Loucy (cell line): ENCODE results near the gene TENT5A.

Experiments used
- H2AFZ ChIP-seq: fragments of 200-600 bp; sonication (generic); 2 replicates; pipeline ENCODE4 v1.6.0; 2016; ENCODE audit warnings: antibody characterized with exemption, mild to moderate bottlenecking, low read length, moderate library complexity
- H3F3A ChIP-seq: fragments of 200-600 bp; 2 replicates; pipeline ENCODE4 v1.6.0; 2016; ENCODE audit warnings: antibody characterized with exemption, low read depth, mild to moderate bottlenecking
- H3K27me3 ChIP-seq: fragments of 200-600 bp; sonication (generic); 2 replicates; pipeline ENCODE4 v1.6.1; 2014; ENCODE audit warnings: low read length, mild to moderate bottlenecking; ENCODE audit not compliant: insufficient read depth, poor library complexity, severe bottlenecking
- H3K36me3 ChIP-seq: fragments of 200-600 bp; sonication (generic); 2 replicates; pipeline ENCODE4 v1.6.1; 2016; ENCODE audit warnings: low read length; ENCODE audit not compliant: insufficient read depth
- H3K4me1 ChIP-seq: fragments of 200-600 bp; sonication (generic); 2 replicates; pipeline ENCODE4 v1.5.1; 2014; ENCODE audit warnings: low read length, mild to moderate bottlenecking; ENCODE audit not compliant: insufficient read depth, poor library complexity, severe bottlenecking
- H3K4me2 ChIP-seq: fragments of 200-600 bp; sonication (generic); 2 replicates; pipeline ENCODE4 v1.6.0; 2014; ENCODE audit warnings: antibody characterized with exemption, low read length, low read depth, mild to moderate bottlenecking; ENCODE audit not compliant: poor library complexity, severe bottlenecking
- H3K4me3 ChIP-seq: fragments of 200-600 bp; sonication (generic); 2 replicates; pipeline ENCODE4 v1.5.1; 2014; ENCODE audit warnings: low read length, mild to moderate bottlenecking, mixed read lengths; ENCODE audit not compliant: poor library complexity, severe bottlenecking
- H3K79me2 ChIP-seq: fragments of 200-600 bp; sonication (generic); 2 replicates; pipeline ENCODE4 v1.6.1; 2014; ENCODE audit warnings: low read length; ENCODE audit not compliant: insufficient read depth
- H3K9ac ChIP-seq: fragments of 200-600 bp; sonication (generic); 2 replicates; pipeline ENCODE4 v1.6.0; 2014; ENCODE audit warnings: mild to moderate bottlenecking, low read depth, low read length, moderate library complexity; ENCODE audit not compliant: poor library complexity, severe bottlenecking
- H3K9me2 ChIP-seq: fragments of 200-600 bp; sonication (generic); replicated peaks from 2 replicates; pipeline ENCODE4 v1.6.1; 2016; ENCODE audit warnings: low read depth, low read length, mixed read lengths
- H3K9me3 ChIP-seq: fragments of 200-600 bp; sonication (generic); 2 replicates; pipeline ENCODE4 v1.6.1; 2014; ENCODE audit warnings: mild to moderate bottlenecking, antibody characterized with exemption, low read length, low read depth; ENCODE audit not compliant: insufficient read depth
- H4K20me1 ChIP-seq: fragments of 200-600 bp; sonication (generic); 2 replicates; pipeline ENCODE4 v1.6.0; 2014; ENCODE audit warnings: antibody characterized with exemption, low read length, mild to moderate bottlenecking; ENCODE audit not compliant: insufficient read depth, poor library complexity, severe bottlenecking
- EZH2phosphoT487 ChIP-seq: fragments of 200-600 bp; IDR thresholded peaks from 2 replicates; pipeline ENCODE4 v1.6.1; 2018; ENCODE audit warnings: antibody characterized with exemption, mild to moderate bottlenecking, moderate library complexity, borderline replicate concordance
- TF ChIP-seq, protein P1 (sequence below): fragments of 200-600 bp; sonication (generic); conservative IDR thresholded peaks from 2 replicates; pipeline ENCODE4 v1.5.1; 2014; ENCODE audit warnings: mild to moderate bottlenecking, antibody characterized with exemption, low read length

TENT5A gene

DNA sequence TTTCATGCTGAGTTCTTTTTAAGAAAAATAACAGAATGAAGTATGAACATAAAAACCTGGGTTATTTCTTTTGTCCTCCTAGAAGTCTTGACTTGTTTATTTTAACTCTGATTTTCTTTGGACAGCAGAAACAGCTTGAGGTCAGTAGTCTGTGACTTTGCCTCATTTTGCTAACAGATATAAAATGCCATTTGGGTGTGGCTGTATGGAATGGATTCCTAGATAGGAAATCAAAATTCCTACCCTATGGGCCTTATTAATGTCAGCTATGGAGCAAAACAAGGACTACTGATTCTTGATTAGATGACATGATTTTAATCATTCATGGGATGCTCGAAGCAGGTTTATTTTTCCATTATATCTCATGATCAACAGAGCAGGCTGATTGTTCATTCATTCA lies 46.8 kb upstream of the TENT5A start:
- Histone ChIP-seq H3K79me2 (no peaks in the 10 kb centered on the region), H3K4me1 (peaks cover 28% of the 10 kb centered on the region), H3K36me3 (no peaks in the 10 kb centered on the region), H3K9me3 (no peaks in the 10 kb centered on the region), H3K9me2 (no peaks in the 10 kb centered on the region), H3K27me3 (no peaks in the 10 kb centered on the region), H3K9ac (no peak overlapping the region), H2AFZ (no peak overlapping the region), H4K20me1 (no peaks in the 10 kb centered on the region), H3F3A (no peaks in the 10 kb centered on the region), H3K4me2 (no peak overlapping the region), H3K4me3 (no peak overlapping the region)
- TF ChIP-seq, protein P1, sequence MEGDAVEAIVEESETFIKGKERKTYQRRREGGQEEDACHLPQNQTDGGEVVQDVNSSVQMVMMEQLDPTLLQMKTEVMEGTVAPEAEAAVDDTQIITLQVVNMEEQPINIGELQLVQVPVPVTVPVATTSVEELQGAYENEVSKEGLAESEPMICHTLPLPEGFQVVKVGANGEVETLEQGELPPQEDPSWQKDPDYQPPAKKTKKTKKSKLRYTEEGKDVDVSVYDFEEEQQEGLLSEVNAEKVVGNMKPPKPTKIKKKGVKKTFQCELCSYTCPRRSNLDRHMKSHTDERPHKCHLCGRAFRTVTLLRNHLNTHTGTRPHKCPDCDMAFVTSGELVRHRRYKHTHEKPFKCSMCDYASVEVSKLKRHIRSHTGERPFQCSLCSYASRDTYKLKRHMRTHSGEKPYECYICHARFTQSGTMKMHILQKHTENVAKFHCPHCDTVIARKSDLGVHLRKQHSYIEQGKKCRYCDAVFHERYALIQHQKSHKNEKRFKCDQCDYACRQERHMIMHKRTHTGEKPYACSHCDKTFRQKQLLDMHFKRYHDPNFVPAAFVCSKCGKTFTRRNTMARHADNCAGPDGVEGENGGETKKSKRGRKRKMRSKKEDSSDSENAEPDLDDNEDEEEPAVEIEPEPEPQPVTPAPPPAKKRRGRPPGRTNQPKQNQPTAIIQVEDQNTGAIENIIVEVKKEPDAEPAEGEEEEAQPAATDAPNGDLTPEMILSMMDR, result no peak
- no peak for TF ChIP-seq EZH2phosphoT487

DNA sequence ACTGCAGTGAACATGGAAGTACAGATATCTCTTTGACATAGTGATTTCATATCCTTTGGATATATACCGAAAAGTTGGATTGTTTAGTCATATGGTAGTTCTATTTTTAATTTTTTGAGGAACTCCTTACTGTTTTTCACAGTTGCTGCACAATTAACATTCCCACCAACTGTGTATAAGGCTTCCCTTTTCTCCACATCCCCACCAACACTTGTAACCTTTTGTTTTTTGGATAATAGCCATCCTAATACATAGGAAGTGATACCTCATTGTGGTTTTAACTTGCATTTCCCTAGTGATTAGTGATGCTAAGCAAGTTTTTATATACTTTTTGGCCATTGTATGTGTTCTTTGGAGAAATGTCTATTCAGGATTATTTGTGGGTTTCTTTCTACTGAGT lies 45.1 kb upstream of the TENT5A start:
- H3F3A ChIP-seq, result no peaks in the 10 kb centered on the region
- H3K9me3 ChIP-seq, result no peaks in the 10 kb centered on the region
- no peak overlapping the region for H2AFZ ChIP-seq
- no peaks in the 10 kb centered on the region for H3K9me2 ChIP-seq
- H3K4me1 ChIP-seq, result peaks cover 32% of the 10 kb centered on the region
- TF ChIP-seq EZH2phosphoT487, result no peak
- TF ChIP-seq, protein P1, result no peak
- H3K4me2 ChIP-seq, result no peak overlapping the region
- no peak overlapping the region for H3K9ac ChIP-seq
- H3K79me2 ChIP-seq, result no peaks in the 10 kb centered on the region
- no peaks in the 10 kb centered on the region for H3K36me3 ChIP-seq
- no peaks in the 10 kb centered on the region for H4K20me1 ChIP-seq
- H3K4me3 ChIP-seq, result no peak overlapping the region
- no peaks in the 10 kb centered on the region for H3K27me3 ChIP-seq

DNA sequence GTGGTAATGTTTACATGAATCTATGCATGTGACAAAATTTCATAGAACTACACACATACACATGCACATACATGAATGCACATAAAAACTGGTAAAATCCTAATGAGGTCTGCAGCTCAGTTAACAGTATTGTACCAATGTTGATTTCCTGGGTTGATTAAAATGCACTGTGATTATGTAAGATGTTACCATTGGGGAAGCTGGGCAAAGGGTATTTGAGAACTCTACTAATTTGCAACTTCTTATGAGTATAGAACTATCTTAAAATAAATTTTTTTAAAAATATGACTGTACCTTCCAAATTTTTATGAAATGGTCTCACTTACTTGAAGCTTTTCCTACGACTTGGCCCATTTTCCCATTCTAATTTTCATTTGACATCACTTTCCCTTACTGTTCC lies 43.4 kb upstream of the TENT5A start:
- Histone ChIP-seq H3K9me2 (no peaks in the 10 kb centered on the region), H3K27me3 (no peaks in the 10 kb centered on the region), H4K20me1 (no peaks in the 10 kb centered on the region), H3K36me3 (no peaks in the 10 kb centered on the region), H3K9me3 (no peaks in the 10 kb centered on the region), H3F3A (no peaks in the 10 kb centered on the region), H3K9ac (no peak overlapping the region), H2AFZ (no peak overlapping the region), H3K4me1 (peaks cover 36% of the 10 kb centered on the region), H3K4me2 (no peak overlapping the region), H3K79me2 (no peaks in the 10 kb centered on the region), H3K4me3 (no peak overlapping the region)
- TF ChIP-seq EZH2phosphoT487, result no peak
- TF ChIP-seq, protein P1, result no peak
